B cell (primary cell): ENCODE data around the gene DSG3. TPM values are rescaled to one million over a fixed set of nuclear protein-coding genes. Genes with fewer than 3 reads are reported as not detected.

ENCODE experiments used
- ATAC-seq: fragments of 200-7000 bp; cut with Tn5 transposase; one replicate; pipeline ENCODE4 v1.10.0; 2021; ENCODE audit warnings: low read depth, mild to moderate bottlenecking, moderate number of reproducible peaks, moderate library complexity
- CTCF ChIA-PET: fragments of 350-600 bp; sonication (Branson Sonifier 250); formaldehyde crosslinking; loops from one replicate; lab custom pipeline; 2021; ENCODE audit warnings: antibody characterized with exemption, inconsistent platforms; lab: Charles Lee
- POLR2A ChIA-PET: fragments of 350-600 bp; sonication (Branson Sonifier 250); formaldehyde crosslinking; loops from one replicate; lab custom pipeline; 2021; ENCODE audit warnings: antibody characterized with exemption; lab: Charles Lee
- DNase-seq: peaks from one replicate; pipeline ENCODE4 v3.0.0; 2013
- H2AFZ ChIP-seq: 2 replicates; pipeline ENCODE4 v1.6.1; 2012; ENCODE audit warnings: mild to moderate bottlenecking, low read depth, low read length; ENCODE audit not compliant: insufficient read depth, poor library complexity, severe bottlenecking
- H3K27ac ChIP-seq, 2 donors: 1 replicate in 1 of 2; 2 replicates in 1 of 2; pipeline ENCODE4 v1.5.1; 2012 to 2013; ENCODE audit warnings: low read length in 2 of 2, mild to moderate bottlenecking in 2 of 2, moderate library complexity in 1 of 2
- H3K27me3 ChIP-seq, 4 experiments: fragments of 200-600 bp in 1 of 4; sonication (generic) in 1 of 4; replicated peaks in 1 of 4; 1 replicate in 2 of 4; 2 replicates in 2 of 4; pipeline versions ENCODE4 v1.6.1 to v1.7.0; 2013 to 2016; ENCODE audit warnings: low read length in 3 of 4, mild to moderate bottlenecking in 2 of 4, mixed read lengths in 1 of 4, moderate library complexity in 1 of 4; ENCODE audit not compliant: insufficient read depth in 4 of 4, control insufficient read depth in 3 of 4; ENCODE audit errors: control extremely low read depth in 1 of 4
- H3K36me3 ChIP-seq, 2 experiments: replicated peaks in 1 of 2; 1 replicate in 1 of 2; 2 replicates in 1 of 2; pipeline versions ENCODE4 v1.6.1 to v1.7.1; 2013; ENCODE audit warnings: low read length in 1 of 2; ENCODE audit not compliant: insufficient read depth in 2 of 2, control insufficient read depth in 1 of 2; ENCODE audit errors: control extremely low read depth in 1 of 2, extremely low read depth in 1 of 2
- H3K4me1 ChIP-seq, 2 donors: fragments of 200-600 bp in 1 of 2; sonication (generic) in 1 of 2; 1 replicate in 1 of 2; 2 replicates in 1 of 2; pipeline versions ENCODE4 v1.5.1 to v1.6.1; 2013 to 2017; ENCODE audit warnings: low read length in 2 of 2; ENCODE audit not compliant: control insufficient read depth in 2 of 2, insufficient read depth in 2 of 2
- H3K4me2 ChIP-seq: replicated peaks from 2 replicates; pipeline ENCODE3; 2012; ENCODE audit warnings: mild to moderate bottlenecking, low read depth, low read length; ENCODE audit not compliant: poor library complexity, severe bottlenecking
- H3K4me3 ChIP-seq, 5 experiments: fragments of 200-600 bp in 1 of 5; sonication (generic) in 1 of 5; 1 replicate in 3 of 5; 2 replicates in 2 of 5; pipeline versions ENCODE4 v1.5.1 to v1.7.0; 2011 to 2016; ENCODE audit warnings: low read length in 4 of 5, mild to moderate bottlenecking in 4 of 5, low read depth in 2 of 5, control low read depth in 1 of 5, moderate library complexity in 1 of 5; ENCODE audit not compliant: insufficient read depth in 1 of 5; ENCODE audit errors: control extremely low read depth in 1 of 5, extremely low read depth in 1 of 5
- H3K79me2 ChIP-seq: fragments of 200-600 bp; sonication (generic); one replicate; pipeline ENCODE4 v1.6.0; 2016; ENCODE audit warnings: low read length; ENCODE audit not compliant: control insufficient read depth, insufficient read depth
- H3K9ac ChIP-seq: fragments of 200-600 bp; sonication (generic); 2 replicates; pipeline ENCODE4 v1.6.1; 2017; ENCODE audit warnings: mild to moderate bottlenecking, low read length, moderate library complexity
- H3K9me3 ChIP-seq, 3 donors: one replicate each; pipeline versions ENCODE4 v1.6.1 to v1.7.1; 2013; ENCODE audit warnings: low read length in 2 of 3; ENCODE audit not compliant: control insufficient read depth in 2 of 3, insufficient read depth in 1 of 3; ENCODE audit errors: control extremely low read depth in 1 of 3
- H4K20me1 ChIP-seq: 2 replicates; pipeline ENCODE4 v1.6.0; 2012; ENCODE audit warnings: mild to moderate bottlenecking, low read length; ENCODE audit not compliant: insufficient read depth, control insufficient read depth, poor library complexity, severe bottlenecking
- H3K27ac Mint-ChIP-seq: one replicate; pipeline ENCODE4 v1.8.0; 2021; ENCODE audit warnings: mixed read lengths
- H3K27me3 Mint-ChIP-seq: one replicate; pipeline ENCODE4 v1.8.0; 2021; ENCODE audit warnings: mixed read lengths
- H3K4me1 Mint-ChIP-seq: one replicate; pipeline ENCODE4 v1.8.0; 2021; ENCODE audit warnings: mixed read lengths
- H3K4me3 Mint-ChIP-seq: one replicate; pipeline ENCODE4 v1.8.0; 2021; ENCODE audit warnings: mixed read lengths
- H3K9me3 Mint-ChIP-seq: one replicate; pipeline ENCODE4 v1.8.0; 2022; ENCODE audit warnings: mixed read lengths; ENCODE audit not compliant: insufficient read depth
- EZH2 ChIP-seq: IDR thresholded peaks from 2 replicates; pipeline ENCODE4 v1.6.1; 2012; ENCODE audit warnings: borderline replicate concordance, low read depth, mild to moderate bottlenecking, moderate library complexity, low read length; ENCODE audit not compliant: insufficient read depth, poor library complexity, severe bottlenecking
- WGBS: methylation state at CpG from one replicate; pipeline ENCODE4 v1.1.5; 2013; ENCODE audit warnings: missing lambda C conversion rate; ENCODE audit not compliant: insufficient coverage; 5-methylcytosine and 5-hydroxymethylcytosine counted together
- intact Hi-C: fragments of 100-400 bp; cut with micrococcal nuclease; formaldehyde crosslinking; loops from one replicate; pipeline ENCODE4 v1.10.0; 2022
- polyA plus RNA-seq: library from polyadenylated mRNA; depleted of rRNA; stranded (reverse); fragments of >200 nt; gene quantifications from 2 replicates; pipeline ENCODE4 v1.2.3, GENCODE V29; 2012
- total RNA-seq, 2 donors: library from RNA; stranded (reverse); fragments of 120-200 nt in 1 of 2; gene quantifications; 1 replicate in 1 of 2; 2 replicates in 1 of 2; pipeline versions ENCODE4 v1.2.3 to v1.2.4, GENCODE V29; 2013 to 2022
- TF ChIP-seq, protein P1 (sequence below): fragments of 200-600 bp; IDR thresholded peaks from one replicate; pipeline ENCODE4 v1.8.0; 2022; ENCODE audit warnings: antibody characterized with exemption, mild to moderate bottlenecking

Gene DSG3
- total and polyA plus RNA-seq, 2 donors (not counting 1 experiment from before 2014, with no cell fraction given) = not detected

DNA sequence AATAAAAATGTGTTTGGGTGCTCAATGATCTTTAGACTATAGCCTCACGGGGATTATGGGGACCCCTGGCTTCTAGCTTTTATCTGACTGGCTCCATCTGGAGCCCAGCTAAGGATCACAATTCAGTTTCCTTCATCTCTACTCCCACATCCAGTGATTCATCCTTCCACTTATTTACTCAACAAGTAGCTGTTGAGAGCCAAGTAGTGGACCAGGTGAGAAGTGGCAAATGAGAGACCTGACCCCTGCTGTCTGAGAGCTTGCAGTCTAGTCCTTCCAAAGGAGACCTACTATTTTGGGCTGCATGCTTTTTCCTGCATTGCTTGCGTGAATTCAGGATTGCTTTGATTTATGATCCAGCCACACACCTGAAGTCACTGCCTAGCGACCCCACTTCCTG is 10.7 kb upstream of the DSG3 start:
- no peak overlapping the region for H3K4me3 Mint-ChIP-seq
- Histone ChIP-seq H3K36me3 (no peaks in the 10 kb centered on the region), H4K20me1 (no peaks in the 10 kb centered on the region), H3K79me2 (no peaks in the 10 kb centered on the region), H3K27ac (no peak overlapping the region), H3K4me2 (no peak overlapping the region), H3K4me3 (no peak overlapping the region), H3K9me3 (no peaks in the 10 kb centered on the region), H2AFZ (no peak overlapping the region), H3K4me1 (no peaks in the 10 kb centered on the region), H3K9ac (no peak overlapping the region), H3K27me3 (no peaks in the 10 kb centered on the region)
- DNase-seq = no peak
- TF ChIP-seq EZH2 = no peak
- TF ChIP-seq, protein P1, sequence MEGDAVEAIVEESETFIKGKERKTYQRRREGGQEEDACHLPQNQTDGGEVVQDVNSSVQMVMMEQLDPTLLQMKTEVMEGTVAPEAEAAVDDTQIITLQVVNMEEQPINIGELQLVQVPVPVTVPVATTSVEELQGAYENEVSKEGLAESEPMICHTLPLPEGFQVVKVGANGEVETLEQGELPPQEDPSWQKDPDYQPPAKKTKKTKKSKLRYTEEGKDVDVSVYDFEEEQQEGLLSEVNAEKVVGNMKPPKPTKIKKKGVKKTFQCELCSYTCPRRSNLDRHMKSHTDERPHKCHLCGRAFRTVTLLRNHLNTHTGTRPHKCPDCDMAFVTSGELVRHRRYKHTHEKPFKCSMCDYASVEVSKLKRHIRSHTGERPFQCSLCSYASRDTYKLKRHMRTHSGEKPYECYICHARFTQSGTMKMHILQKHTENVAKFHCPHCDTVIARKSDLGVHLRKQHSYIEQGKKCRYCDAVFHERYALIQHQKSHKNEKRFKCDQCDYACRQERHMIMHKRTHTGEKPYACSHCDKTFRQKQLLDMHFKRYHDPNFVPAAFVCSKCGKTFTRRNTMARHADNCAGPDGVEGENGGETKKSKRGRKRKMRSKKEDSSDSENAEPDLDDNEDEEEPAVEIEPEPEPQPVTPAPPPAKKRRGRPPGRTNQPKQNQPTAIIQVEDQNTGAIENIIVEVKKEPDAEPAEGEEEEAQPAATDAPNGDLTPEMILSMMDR = no peak
- H3K27me3 Mint-ChIP-seq = no peaks in the 10 kb centered on the region
- ATAC-seq = no peak
- intact Hi-C loops = no loop called here
- POLR2A ChIA-PET = no interaction called here
- H3K4me1 Mint-ChIP-seq = no peaks in the 10 kb centered on the region
- 71% methylated on average over 2 of the region's 3 CpGs for WGBS
- CTCF ChIA-PET = no interaction called here
- no peak overlapping the region for H3K27ac Mint-ChIP-seq
- peaks cover 2% of the 10 kb centered on the region for H3K9me3 Mint-ChIP-seq

DNA sequence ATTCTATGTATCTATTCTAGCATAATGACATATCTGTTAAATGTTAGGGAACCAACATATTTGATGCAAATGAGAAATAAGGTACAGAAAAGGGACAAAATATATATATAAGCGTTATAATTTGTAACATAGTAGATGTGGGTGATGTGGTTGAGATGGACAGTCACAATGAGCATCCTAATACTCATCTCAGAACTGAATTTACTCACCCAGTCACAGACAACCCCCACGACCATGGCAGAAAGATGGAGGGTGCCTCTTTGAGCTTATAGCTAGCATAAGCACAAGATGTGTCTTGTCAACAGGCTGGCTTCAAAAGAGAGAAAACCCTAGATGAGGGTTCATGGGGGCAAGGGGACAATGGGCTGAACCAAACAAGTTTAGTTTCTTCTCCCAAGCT is 9.1 kb upstream of the DSG3 start:
- no peaks in the 10 kb centered on the region for H4K20me1 ChIP-seq
- no peak overlapping the region for H3K4me2 ChIP-seq
- H3K36me3 ChIP-seq = no peaks in the 10 kb centered on the region
- H3K27me3 ChIP-seq = no peaks in the 10 kb centered on the region
- no CpG with 5 or more reads among the region's 2 CpGs for WGBS
- intact Hi-C loops = no loop called here
- ATAC-seq (no peak), DNase-seq (no peak)
- peaks cover 2% of the 10 kb centered on the region for H3K9me3 Mint-ChIP-seq
- TF ChIP-seq, protein P1 = no peak
- no peak for TF ChIP-seq EZH2
- H3K27me3 Mint-ChIP-seq = no peaks in the 10 kb centered on the region
- no peak overlapping the region for H3K4me3 Mint-ChIP-seq
- H3K4me1 ChIP-seq = no peaks in the 10 kb centered on the region
- H2AFZ ChIP-seq = no peak overlapping the region
- ChIA-PET POLR2A (no interaction called here), CTCF (no interaction called here)
- no peak overlapping the region for H3K27ac ChIP-seq
- no peak overlapping the region for H3K9ac ChIP-seq
- no peaks in the 10 kb centered on the region for H3K9me3 ChIP-seq
- no peaks in the 10 kb centered on the region for H3K79me2 ChIP-seq
- no peaks in the 10 kb centered on the region for H3K4me1 Mint-ChIP-seq
- no peak overlapping the region for H3K27ac Mint-ChIP-seq
- H3K4me3 ChIP-seq = no peak overlapping the region
